SK-MEL-5 (cell line): Measurements from ENCODE around the gene MUC20. TPM values are rescaled to one million over a fixed set of nuclear protein-coding genes. Genes with fewer than 3 reads are reported as not detected.
"Not testable (repeated sequence)": the region's sequence is repeated elsewhere in the genome, so short reads cannot be mapped to it uniquely, and the experiment has no call there.

Experiments
- DNase-seq: peaks from one replicate; pipeline ENCODE4 v3.0.0-alpha.2; 2016; ENCODE audit warnings: low read depth, low spot score
- in situ Hi-C: cut with HindIII; loops from 2 replicates; pipeline ENCODE4 v1.10.0; 2016; ENCODE audit warnings: low sequenced_read_pairs, high pct_unique_total_duplicates, low pct_unique_long_range_greater_than_20kb
- total RNA-seq: library from RNA; depleted of rRNA; stranded (reverse); fragments of >200 nt; shearing (Covaris generic); gene quantifications from 2 replicates; pipeline ENCODE4 v1.2.3, GENCODE V29; 2014

The MUC20 gene
- total RNA-seq, 1 experiment from 2014 or later, result not detected

DNA sequence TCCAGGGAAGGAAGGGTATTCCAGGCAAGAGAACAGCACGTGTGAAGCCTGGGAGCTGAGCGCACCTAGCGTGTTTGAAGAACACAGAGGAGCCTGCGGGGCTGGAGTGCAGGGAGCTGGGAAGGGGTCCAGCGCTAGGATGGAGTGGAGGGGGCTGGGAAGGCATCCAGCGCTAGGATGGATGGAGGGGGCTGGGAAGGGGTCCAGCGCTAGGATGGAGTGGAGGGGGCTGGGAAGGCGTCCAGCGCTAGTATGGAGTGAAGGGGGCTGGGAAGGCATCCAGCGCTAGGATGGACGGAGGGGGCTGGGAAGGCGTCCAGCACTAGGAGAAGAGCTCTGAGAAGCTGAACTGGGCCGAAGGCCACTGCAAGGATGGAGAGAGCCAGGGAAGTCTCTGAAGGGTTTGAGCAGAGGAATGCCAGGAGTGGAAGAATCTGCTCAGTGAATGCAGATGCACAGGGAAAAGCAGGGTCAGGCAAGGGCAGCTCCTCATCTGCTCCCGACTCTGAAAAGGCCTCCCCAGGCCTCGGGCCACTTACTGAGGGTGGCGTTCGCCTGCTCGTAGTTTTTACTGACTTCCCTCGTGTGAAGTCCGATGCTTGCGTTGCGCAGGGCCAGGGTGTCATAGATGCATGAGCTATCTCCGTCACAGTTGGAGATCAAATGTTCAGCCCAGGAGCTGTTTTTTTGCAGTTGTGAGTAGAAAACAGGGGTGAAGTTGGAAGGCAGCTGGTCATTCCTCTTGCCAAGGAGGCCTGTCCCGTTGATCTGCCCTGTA lies 39.8 kb downstream of the MUC20 start:
- in situ Hi-C loops, result no loop called here
- DNase-seq, result no peak

DNA sequence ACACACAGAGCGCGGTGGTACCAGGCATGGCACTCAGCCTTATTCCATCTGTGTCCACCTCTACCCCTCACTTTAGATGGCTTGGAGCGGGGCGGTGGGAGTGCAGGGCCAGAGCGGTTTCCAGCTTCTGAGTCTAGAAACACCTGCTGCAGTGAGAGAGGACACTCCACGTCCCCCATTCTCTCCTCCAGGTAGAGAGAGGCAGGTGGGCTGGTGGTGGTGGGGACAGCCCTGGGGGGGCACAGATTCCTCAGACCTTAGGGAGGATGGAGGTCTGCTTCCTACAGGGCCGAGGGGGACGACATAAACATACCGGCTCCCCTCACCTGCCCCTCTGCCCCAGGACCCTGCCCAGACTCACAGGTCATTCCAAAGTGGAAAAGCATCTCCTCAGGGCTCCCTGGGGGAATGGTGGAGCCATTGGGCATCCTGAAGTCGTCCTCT lies 40.4 kb downstream of the MUC20 start:
- in situ Hi-C loops, result no loop called here
- DNase-seq, result no peak

- in situ Hi-C loops, result no loop called here
- DNase-seq, result no peak
Measured at GRCh38 chr3:195761567-195762248, 40.9 kb downstream of the MUC20 start.

- DNase-seq, result no peak
- in situ Hi-C loops, result no loop called here
Measured at GRCh38 chr3:195762249-195762585, 41.4 kb downstream of the MUC20 start.

GRCh38 chr3:195762611-195763010 lies 41.8 kb downstream of the MUC20 start:
- DNase-seq, result no peak
- in situ Hi-C loops, result no loop called here

DNA sequence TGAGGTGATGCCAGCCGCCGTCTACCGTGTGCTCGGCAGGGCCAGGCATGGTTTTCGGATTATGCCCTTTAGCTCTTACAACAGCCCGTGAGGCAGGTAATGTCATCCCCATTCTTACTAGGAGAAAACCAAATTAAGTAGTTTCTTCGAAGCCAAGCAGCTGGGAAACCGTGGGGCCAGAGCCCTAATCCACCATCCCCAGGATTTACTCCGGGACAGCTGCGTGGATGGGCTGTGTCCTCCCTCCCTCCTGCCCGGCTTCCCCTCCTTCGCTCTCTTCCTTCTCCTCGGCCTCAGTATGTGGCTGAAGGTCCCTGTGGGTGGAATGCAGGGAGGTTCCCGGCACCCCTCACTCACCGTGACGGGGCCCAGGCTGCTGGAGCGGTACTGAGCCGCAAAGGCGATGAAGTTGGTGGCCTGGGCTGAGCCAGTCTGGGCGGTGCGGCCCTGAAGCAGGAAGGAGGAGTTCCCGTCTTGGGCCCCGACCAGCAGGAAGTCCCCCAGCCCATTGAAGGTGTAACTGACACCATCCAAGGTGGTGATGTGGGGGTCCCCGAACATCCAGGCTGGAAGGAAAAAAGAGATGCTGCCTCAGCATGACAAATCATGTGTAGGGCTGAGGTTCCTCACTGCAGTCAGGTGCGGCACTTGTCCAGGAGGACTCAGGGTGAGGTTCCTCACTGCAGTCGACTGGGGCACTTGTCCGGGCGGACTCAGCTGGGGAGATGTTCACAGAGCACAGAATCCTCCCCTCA lies 42.5 kb downstream of the MUC20 start:
- DNase-seq, result no peak
- in situ Hi-C loops, result no loop called here

- no peak for DNase-seq
- in situ Hi-C loops, result no loop called here
Measured at GRCh38 chr3:195763843-195764825, 43.4 kb downstream of the MUC20 start.

GRCh38 chr3:195764961-195765706 lies 44.4 kb downstream of the MUC20 start:
- DNase-seq, result no peak
- in situ Hi-C loops, result no loop called here

GRCh38 chr3:195766671-195767070 lies 45.9 kb downstream of the MUC20 start:
- in situ Hi-C loops, result no loop called here
- DNase-seq, result no peak

GRCh38 chr3:195767792-195768191 lies 47.0 kb downstream of the MUC20 start:
- in situ Hi-C loops, result no loop called here
- no peak for DNase-seq

- in situ Hi-C loops, result no loop called here
- DNase-seq, result no peak
Measured at GRCh38 chr3:195768414-195768813, 47.6 kb downstream of the MUC20 start.

GRCh38 chr3:195768831-195769303 lies 48.1 kb downstream of the MUC20 start:
- no peak for DNase-seq
- in situ Hi-C loops, result no loop called here

DNA sequence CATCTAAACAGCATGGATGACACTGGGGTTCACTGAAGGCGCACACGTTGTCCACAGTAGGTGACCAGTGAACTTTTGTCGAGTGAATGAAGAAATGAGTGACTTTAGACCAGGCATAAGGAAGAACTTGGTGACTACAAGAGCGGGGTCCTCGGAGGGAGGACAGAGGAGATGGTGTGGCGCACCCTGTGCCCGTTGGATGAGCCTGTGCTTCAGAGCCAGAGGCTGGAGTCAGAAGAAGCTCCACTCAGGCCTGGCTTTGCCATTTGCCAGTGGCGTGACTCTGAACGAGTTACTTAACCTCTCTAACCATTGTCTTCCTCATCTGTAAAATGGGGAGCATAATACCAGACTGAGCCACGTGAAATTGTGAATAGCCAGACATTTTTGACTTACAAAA lies 48.8 kb downstream of the MUC20 start:
- in situ Hi-C loops, result no loop called here

DNA sequence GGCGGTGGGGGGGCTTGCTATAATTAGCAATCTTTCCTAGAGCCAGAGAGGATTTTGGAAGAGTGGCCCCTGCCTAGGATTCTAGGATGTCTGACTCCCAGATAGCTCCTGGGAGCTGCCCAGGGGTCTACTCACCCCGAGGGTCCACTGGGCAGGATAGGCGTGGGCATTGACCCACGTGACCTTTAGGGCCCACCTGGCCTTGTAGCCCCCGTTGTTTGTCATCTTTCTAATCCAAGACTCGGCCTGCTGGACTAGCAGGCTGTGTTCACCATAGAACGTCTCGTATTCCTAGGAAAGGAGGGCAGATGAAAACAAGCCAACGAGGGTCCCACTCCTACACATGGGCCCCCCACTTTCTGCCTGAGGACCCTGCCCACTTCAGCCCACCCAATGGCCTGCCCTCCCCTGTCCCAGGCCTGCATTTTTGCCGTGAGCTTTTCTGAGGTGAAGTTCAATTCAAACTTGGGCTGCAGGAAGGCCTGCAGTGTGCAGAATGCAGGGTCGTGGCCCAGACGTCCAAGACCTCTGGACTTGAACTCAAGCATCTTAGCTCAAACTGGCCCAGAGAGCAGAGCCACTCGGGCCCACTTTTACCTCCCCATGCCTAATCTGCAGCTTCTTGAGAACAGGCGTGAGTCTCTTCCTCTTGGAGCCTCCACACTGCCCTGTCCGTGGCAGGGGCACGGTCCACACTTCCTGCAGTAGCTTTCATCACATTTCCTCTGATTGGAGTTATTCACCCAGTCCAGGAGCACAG lies 49.5 kb downstream of the MUC20 start:
- DNase-seq, result no peak
- in situ Hi-C loops, result no loop called here

More for the DNA sequence above, 48.8 kb downstream of the MUC20 start:
- no peak for DNase-seq

DNA sequence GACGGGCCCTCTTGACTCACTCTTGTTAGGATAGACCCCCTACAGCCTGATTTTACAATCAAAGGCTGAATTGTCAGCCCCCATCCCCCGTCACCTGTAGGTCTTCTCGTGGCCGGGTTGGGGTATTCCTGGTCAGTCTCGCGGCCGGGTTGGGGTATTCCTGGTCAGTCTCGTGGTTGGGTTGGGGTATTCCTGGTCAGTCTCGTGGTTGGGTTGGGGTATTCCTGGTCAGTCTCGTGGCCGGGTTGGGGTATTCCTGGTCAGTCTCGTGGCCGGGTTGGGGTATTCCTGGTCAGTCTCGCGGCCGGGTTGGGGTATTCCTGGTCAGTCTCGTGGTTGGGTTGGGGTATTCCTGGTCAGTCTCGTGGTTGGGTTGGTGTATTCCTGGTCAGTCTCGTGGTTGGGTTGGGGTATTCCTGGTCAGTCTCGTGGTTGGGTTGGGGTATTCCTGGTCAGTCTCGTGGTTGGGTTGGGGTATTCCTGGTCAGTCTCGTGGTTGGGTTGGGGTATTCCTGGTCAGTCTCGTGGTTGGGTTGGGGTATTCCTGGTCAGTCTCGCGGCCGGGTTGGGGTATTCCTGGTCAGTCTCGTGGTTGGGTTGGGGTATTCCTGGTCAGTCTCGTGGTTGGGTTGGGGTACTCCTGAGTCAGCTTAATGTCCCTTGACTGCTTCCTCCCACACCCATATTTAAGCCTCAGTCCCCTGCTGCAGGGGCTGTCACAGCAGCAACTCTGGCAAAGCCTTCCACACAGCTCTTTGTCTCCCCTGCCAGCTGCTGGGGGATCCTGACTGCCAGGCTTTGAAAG lies 50.3 kb downstream of the MUC20 start:
- in situ Hi-C loops, DNase-seq: not testable (repeated sequence)
